ENCODE results near the gene PAAF1. TPM values are rescaled to one million over a fixed set of nuclear protein-coding genes. Genes with fewer than 3 reads are reported as not detected.

Gene PAAF1
- total RNA-seq, 2 donors from 2014 or later = 31.3 to 74.3 TPM

DNA sequence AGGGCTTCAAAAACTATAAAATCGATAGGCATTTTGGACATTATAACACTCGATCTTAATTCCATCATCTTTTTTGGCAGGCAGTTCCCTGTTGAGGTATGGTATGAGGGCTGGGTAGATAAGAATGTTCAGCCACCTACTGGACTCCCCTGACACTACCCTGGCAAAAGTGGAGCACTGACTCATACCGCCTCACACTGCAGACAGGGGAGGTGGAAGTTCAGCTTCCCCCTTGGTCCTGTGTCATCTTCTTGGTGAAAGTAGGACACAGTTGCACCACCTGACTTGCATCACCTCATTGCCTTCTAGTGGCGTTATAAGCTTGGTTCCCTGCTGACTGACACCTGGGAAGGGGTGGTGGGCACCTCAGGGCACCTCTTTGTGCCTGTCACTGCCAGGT is 30.4 kb downstream of the PAAF1 start:
- Mint-ChIP-seq H3K9me3 (no peaks in the 10 kb centered on the region), H3K27me3 (ENCODE audit: insufficient read depth) (no peaks in the 10 kb centered on the region), H3K4me1 (no peaks in the 10 kb centered on the region), H3K4me3 (no peak overlapping the region), H3K27ac (no peak overlapping the region), H3K36me3 (ENCODE audit: low read depth) (peaks cover 36% of the 10 kb centered on the region)
- H3K9me3 ChIP-seq (ENCODE audit: control insufficient read depth, low read length) = no peaks in the 10 kb centered on the region
- H3K27ac ChIP-seq (ENCODE audit: low read depth, low read length) = no peak overlapping the region
- H3K4me1 ChIP-seq (ENCODE audit: control insufficient read depth, insufficient read depth, low read length) = no peaks in the 10 kb centered on the region
- no peak overlapping the region for H3K4me3 ChIP-seq (ENCODE audit: low read length)
- WGBS, 2 experiments (ENCODE audit: insufficient coverage in 1 of 2, insufficient read length in 1 of 2) = 93% methylated on average over 3 to 4 of the region's 4 CpGs
- H3K27me3 ChIP-seq (ENCODE audit: control insufficient read depth, insufficient read depth, low read length, poor library complexity, severe bottlenecking) = no peaks in the 10 kb centered on the region
- DNase-seq = peak; percentile 43
- TF ChIP-seq, protein P1, sequence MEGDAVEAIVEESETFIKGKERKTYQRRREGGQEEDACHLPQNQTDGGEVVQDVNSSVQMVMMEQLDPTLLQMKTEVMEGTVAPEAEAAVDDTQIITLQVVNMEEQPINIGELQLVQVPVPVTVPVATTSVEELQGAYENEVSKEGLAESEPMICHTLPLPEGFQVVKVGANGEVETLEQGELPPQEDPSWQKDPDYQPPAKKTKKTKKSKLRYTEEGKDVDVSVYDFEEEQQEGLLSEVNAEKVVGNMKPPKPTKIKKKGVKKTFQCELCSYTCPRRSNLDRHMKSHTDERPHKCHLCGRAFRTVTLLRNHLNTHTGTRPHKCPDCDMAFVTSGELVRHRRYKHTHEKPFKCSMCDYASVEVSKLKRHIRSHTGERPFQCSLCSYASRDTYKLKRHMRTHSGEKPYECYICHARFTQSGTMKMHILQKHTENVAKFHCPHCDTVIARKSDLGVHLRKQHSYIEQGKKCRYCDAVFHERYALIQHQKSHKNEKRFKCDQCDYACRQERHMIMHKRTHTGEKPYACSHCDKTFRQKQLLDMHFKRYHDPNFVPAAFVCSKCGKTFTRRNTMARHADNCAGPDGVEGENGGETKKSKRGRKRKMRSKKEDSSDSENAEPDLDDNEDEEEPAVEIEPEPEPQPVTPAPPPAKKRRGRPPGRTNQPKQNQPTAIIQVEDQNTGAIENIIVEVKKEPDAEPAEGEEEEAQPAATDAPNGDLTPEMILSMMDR (conservative IDR thresholded peaks at IDR 0.05) = peak; percentile 33
- no peak overlapping the region for H3K9ac ChIP-seq (ENCODE audit: extremely low read depth, low read length, poor library complexity, severe bottlenecking)
- peaks cover 7% of the 10 kb centered on the region for H3K36me3 ChIP-seq (ENCODE audit: control insufficient read depth, insufficient read depth, low read length)

DNA sequence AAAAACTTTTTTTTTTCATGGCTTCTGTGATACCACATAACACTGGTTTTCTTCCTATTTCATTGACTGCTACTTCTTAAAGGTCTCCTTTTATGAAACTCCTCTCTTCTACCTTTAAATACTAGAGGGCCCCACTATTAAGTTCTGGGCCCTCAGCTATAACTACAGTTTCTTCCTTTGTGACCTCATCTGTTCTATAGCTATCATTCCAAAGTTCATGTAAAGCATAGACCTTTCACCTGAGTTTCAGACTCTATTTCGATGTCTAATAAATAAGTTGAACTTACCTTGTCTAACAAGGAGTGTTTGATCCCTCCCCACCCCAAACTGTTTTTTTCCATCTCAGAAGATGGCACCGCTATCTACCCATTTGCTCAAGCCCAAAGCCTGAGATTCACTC is 35.2 kb downstream of the PAAF1 start:
- H3K36me3 Mint-ChIP-seq (ENCODE audit: low read depth) = peaks cover 36% of the 10 kb centered on the region
- no peak overlapping the region for H3K9ac ChIP-seq (ENCODE audit: extremely low read depth, low read length, poor library complexity, severe bottlenecking)
- TF ChIP-seq, protein P1 (conservative IDR thresholded peaks at IDR 0.05) = no peak
- H3K27me3 Mint-ChIP-seq (ENCODE audit: insufficient read depth) = no peaks in the 10 kb centered on the region
- WGBS, 2 experiments (ENCODE audit: insufficient coverage in 1 of 2, insufficient read length in 1 of 2) = 88 to 92% methylated on average over 2 of the region's 2 CpGs
- H3K4me3 ChIP-seq (ENCODE audit: low read length) = no peak overlapping the region
- H3K9me3 Mint-ChIP-seq = no peaks in the 10 kb centered on the region
- peaks cover 42% of the 10 kb centered on the region for H3K36me3 ChIP-seq (ENCODE audit: control insufficient read depth, insufficient read depth, low read length)
- H3K27ac Mint-ChIP-seq = no peak overlapping the region
- H3K4me1 Mint-ChIP-seq = no peaks in the 10 kb centered on the region
- DNase-seq = no peak
- H3K27me3 ChIP-seq (ENCODE audit: control insufficient read depth, insufficient read depth, low read length, poor library complexity, severe bottlenecking) = no peaks in the 10 kb centered on the region
- no peaks in the 10 kb centered on the region for H3K9me3 ChIP-seq (ENCODE audit: control insufficient read depth, low read length)
- H3K4me3 Mint-ChIP-seq = no peak overlapping the region
- no peaks in the 10 kb centered on the region for H3K4me1 ChIP-seq (ENCODE audit: control insufficient read depth, insufficient read depth, low read length)
- H3K27ac ChIP-seq (ENCODE audit: low read depth, low read length) = no peak overlapping the region

DNA sequence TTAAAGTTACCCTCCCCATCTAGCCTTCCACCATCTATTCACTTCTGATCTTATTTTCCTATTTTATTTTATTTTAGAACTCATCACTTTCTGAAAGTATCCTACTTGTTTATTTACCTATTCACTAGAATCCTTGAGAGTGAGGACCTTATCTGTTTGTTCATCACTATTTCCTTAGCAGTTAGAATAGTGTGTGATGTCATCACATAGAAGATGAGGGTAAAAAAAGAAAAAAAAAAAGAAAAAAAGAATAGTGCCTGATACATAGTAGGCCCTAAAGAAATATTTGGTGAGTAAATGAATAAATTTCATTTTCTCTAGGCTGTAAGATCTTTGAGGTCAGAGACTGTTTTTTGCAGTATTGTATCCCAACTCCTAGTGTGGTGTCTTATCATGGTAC is 36.7 kb downstream of the PAAF1 start:
- DNase-seq = no peak
- TF ChIP-seq, protein P1 (conservative IDR thresholded peaks at IDR 0.05) = no peak
- Mint-ChIP-seq H3K9me3 (no peaks in the 10 kb centered on the region), H3K4me1 (no peaks in the 10 kb centered on the region), H3K27ac (no peak overlapping the region), H3K27me3 (ENCODE audit: insufficient read depth) (no peaks in the 10 kb centered on the region), H3K4me3 (no peak overlapping the region), H3K36me3 (ENCODE audit: low read depth) (peaks cover 44% of the 10 kb centered on the region)
- H3K27ac ChIP-seq (ENCODE audit: low read depth, low read length) = no peak overlapping the region
- no peaks in the 10 kb centered on the region for H3K4me1 ChIP-seq (ENCODE audit: control insufficient read depth, insufficient read depth, low read length)
- no peak overlapping the region for H3K9ac ChIP-seq (ENCODE audit: extremely low read depth, low read length, poor library complexity, severe bottlenecking)
- H3K27me3 ChIP-seq (ENCODE audit: control insufficient read depth, insufficient read depth, low read length, poor library complexity, severe bottlenecking) = no peaks in the 10 kb centered on the region
- H3K36me3 ChIP-seq (ENCODE audit: control insufficient read depth, insufficient read depth, low read length) = peaks cover 49% of the 10 kb centered on the region
- H3K4me3 ChIP-seq (ENCODE audit: low read length) = no peak overlapping the region
- H3K9me3 ChIP-seq (ENCODE audit: control insufficient read depth, low read length) = no peaks in the 10 kb centered on the region
